RPMI8226 (cell line): ENCODE measurements around the gene MIOS.
"Not testable (repeated sequence)": the region's sequence is repeated elsewhere in the genome, so short reads cannot be mapped to it uniquely, and the experiment has no call there.

ENCODE experiments used
- DNase-seq: peaks from one replicate; pipeline ENCODE4 v3.0.0-alpha.2; 2015

MIOS gene

GRCh38 chr7:7554649-7555575 is 11.8 kb upstream of the MIOS start:
- no peak for DNase-seq

GRCh38 chr7:7556852-7557251 is 9.8 kb upstream of the MIOS start:
- no peak for DNase-seq

GRCh38 chr7:7557252-7557651 is 9.4 kb upstream of the MIOS start:
- no peak for DNase-seq

GRCh38 chr7:7561591-7561990 is 5.1 kb upstream of the MIOS start:
- not testable (repeated sequence) for DNase-seq

- no peak for DNase-seq
These were observed 3.9 kb upstream of the MIOS start for GRCh38 chr7:7562736-7563135.

- no peak for DNase-seq
These were observed 3.4 kb upstream of the MIOS start for GRCh38 chr7:7563269-7563668.

GRCh38 chr7:7563813-7564212 is 2.9 kb upstream of the MIOS start:
- no peak for DNase-seq

- DNase-seq = peak; percentile 8
These were observed 2.3 kb upstream of the MIOS start for GRCh38 chr7:7564323-7564780.

- DNase-seq = no peak
These were observed 1.5 kb upstream of the MIOS start for GRCh38 chr7:7565018-7565680.

- DNase-seq = no peak
These were observed 686 bp upstream of the MIOS start for GRCh38 chr7:7565746-7566650.

- DNase-seq = peak; percentile 29
These were observed 1.3 kb downstream of the MIOS start for GRCh38 chr7:7567898-7568531.

GRCh38 chr7:7568553-7568952 is 1.9 kb downstream of the MIOS start:
- peak; percentile 5 for DNase-seq

GRCh38 chr7:7569081-7569527 is 2.4 kb downstream of the MIOS start:
- peak; percentile 60 for DNase-seq

GRCh38 chr7:7569615-7570014 is 2.9 kb downstream of the MIOS start:
- DNase-seq = no peak

- DNase-seq = no peak
These were observed 3.9 kb downstream of the MIOS start for GRCh38 chr7:7570584-7570983.

GRCh38 chr7:7573701-7574100 is 7.0 kb downstream of the MIOS start:
- DNase-seq = no peak

GRCh38 chr7:7576344-7576743 is 9.7 kb downstream of the MIOS start:
- DNase-seq = no peak

- DNase-seq = peak; percentile 53
These were observed 11.2 kb downstream of the MIOS start for GRCh38 chr7:7577888-7578287.

- DNase-seq = no peak
These were observed 13.0 kb downstream of the MIOS start for GRCh38 chr7:7579638-7580037.

GRCh38 chr7:7581531-7582179 is 15.0 kb downstream of the MIOS start:
- no peak for DNase-seq

- DNase-seq = no peak
These were observed 15.9 kb downstream of the MIOS start for GRCh38 chr7:7582596-7582995.

GRCh38 chr7:7583731-7584130 is 17.0 kb downstream of the MIOS start:
- DNase-seq = no peak
